BLaER1 (cell line): ENCODE results near the gene GMFB.
A peak's percentile ranks its signal among the peaks of the same experiment; 100 is the strongest.

Experiments
- H3K27ac ChIP-seq: shearing (Covaris generic); formaldehyde crosslinking; 2 replicates; pipeline ENCODE4 v1.8.1; 2022
- H3K27me3 ChIP-seq: shearing (Covaris generic); formaldehyde crosslinking; 2 replicates; pipeline ENCODE4 v1.8.1; 2022
- H3K36me3 ChIP-seq: shearing (Covaris generic); formaldehyde crosslinking; 2 replicates; pipeline ENCODE4 v1.8.1; 2022
- H3K4me1 ChIP-seq: shearing (Covaris generic); formaldehyde crosslinking; 2 replicates; pipeline ENCODE4 v1.8.1; 2022
- H3K4me2 ChIP-seq: shearing (Covaris generic); formaldehyde crosslinking; 2 replicates; pipeline ENCODE4 v1.8.1; 2022
- H3K4me3 ChIP-seq: shearing (Covaris generic); formaldehyde crosslinking; 2 replicates; pipeline ENCODE4 v1.8.1; 2022
- H3K9ac ChIP-seq: shearing (Covaris generic); formaldehyde crosslinking; 2 replicates; pipeline ENCODE4 v1.8.1; 2022
- H3K9me3 ChIP-seq: shearing (Covaris generic); formaldehyde crosslinking; 2 replicates; pipeline ENCODE4 v1.8.1; 2022
- H4K20me1 ChIP-seq: shearing (Covaris generic); formaldehyde crosslinking; 2 replicates; pipeline ENCODE4 v1.8.1; 2022
- Cebpa-rat ChIP-seq: shearing (Covaris generic); IDR thresholded peaks from 2 replicates; pipeline ENCODE4 v1.8.1; 2022

The GMFB gene

GRCh38 chr14:54497224-54497623 is 8.4 kb upstream of the GMFB start:
- no peak overlapping the region for H3K4me2 ChIP-seq
- TF ChIP-seq Cebpa-rat: no peak
- H4K20me1 ChIP-seq: no peaks in the 10 kb centered on the region
- no peak overlapping the region for H3K27ac ChIP-seq
- no peak overlapping the region for H3K4me3 ChIP-seq
- H3K36me3 ChIP-seq: no peaks in the 10 kb centered on the region
- no peak overlapping the region for H3K9ac ChIP-seq
- H3K9me3 ChIP-seq: no peaks in the 10 kb centered on the region
- no peaks in the 10 kb centered on the region for H3K4me1 ChIP-seq
- no peaks in the 10 kb centered on the region for H3K27me3 ChIP-seq

- no peak for TF ChIP-seq Cebpa-rat
Measured at GRCh38 chr14:54493293-54493692, 4.5 kb upstream of the GMFB start.

GRCh38 chr14:54490445-54491175 is 1.8 kb upstream of the GMFB start:
- peaks cover 9% of the 10 kb centered on the region for H3K36me3 ChIP-seq
- H3K4me2 ChIP-seq: no peak overlapping the region
- peaks cover under 1% of the 10 kb centered on the region; the same call in 1 of the 2 replicates for H3K9me3 ChIP-seq
- H3K4me1 ChIP-seq: peaks cover 28% of the 10 kb centered on the region
- peaks cover 21% of the 10 kb centered on the region; the same call in 1 of the 2 replicates for H4K20me1 ChIP-seq
- no peak overlapping the region for H3K9ac ChIP-seq
- no peaks in the 10 kb centered on the region for H3K27me3 ChIP-seq
- no peak for TF ChIP-seq Cebpa-rat
- H3K27ac ChIP-seq: no peak overlapping the region
- H3K4me3 ChIP-seq: no peak overlapping the region

More at GRCh38 chr14:54493293-54493692, 4.5 kb upstream of the GMFB start:
- no peak overlapping the region for H3K4me2 ChIP-seq
- H3K9ac ChIP-seq: no peak overlapping the region
- H3K9me3 ChIP-seq: no peaks in the 10 kb centered on the region
- H3K4me1 ChIP-seq: peaks cover 10% of the 10 kb centered on the region
- H3K4me3 ChIP-seq: no peak overlapping the region
- H3K27ac ChIP-seq: no peak overlapping the region
- no peaks in the 10 kb centered on the region for H3K27me3 ChIP-seq
- H3K36me3 ChIP-seq: no peaks in the 10 kb centered on the region
- no peaks in the 10 kb centered on the region; the same call in 1 of the 2 replicates for H4K20me1 ChIP-seq

- H3K9ac ChIP-seq: peak overlapping the region; percentile 98
- peak overlapping the region; percentile 97; the same call in 1 of the 2 replicates for H3K27ac ChIP-seq
Measured at GRCh38 chr14:54489731-54490444, 1.1 kb upstream of the GMFB start.

GRCh38 chr14:54489318-54489683 is 521 bp upstream of the GMFB start:
- Histone ChIP-seq H3K4me2 (peak overlapping the region; percentile 79), H3K9me3 (peaks cover 3% of the 10 kb centered on the region; the same call in 1 of the 2 replicates), H3K4me1 (peaks cover 34% of the 10 kb centered on the region), H3K4me3 (peak overlapping the region; percentile 100), H3K27me3 (no peaks in the 10 kb centered on the region), H4K20me1 (peaks cover 34% of the 10 kb centered on the region), H3K9ac (peak overlapping the region; percentile 98), H3K36me3 (peaks cover 9% of the 10 kb centered on the region), H3K27ac (peak overlapping the region; percentile 97)
- TF ChIP-seq Cebpa-rat: no peak

More at GRCh38 chr14:54489731-54490444, 1.1 kb upstream of the GMFB start:
- H3K27me3 ChIP-seq: no peaks in the 10 kb centered on the region
- H4K20me1 ChIP-seq: peaks cover 28% of the 10 kb centered on the region
- H3K4me2 ChIP-seq: peak overlapping the region; percentile 79
- H3K9me3 ChIP-seq: peaks cover 3% of the 10 kb centered on the region; the same call in 1 of the 2 replicates
- peak overlapping the region; percentile 100 for H3K4me3 ChIP-seq
- peaks cover 9% of the 10 kb centered on the region for H3K36me3 ChIP-seq
- no peak for TF ChIP-seq Cebpa-rat
- H3K4me1 ChIP-seq: peaks cover 28% of the 10 kb centered on the region

- Histone ChIP-seq H4K20me1 (peaks cover 44% of the 10 kb centered on the region), H3K27ac (peak overlapping the region; percentile 97), H3K36me3 (peaks cover 13% of the 10 kb centered on the region), H3K4me1 (peaks cover 44% of the 10 kb centered on the region), H3K4me3 (peak overlapping the region; percentile 100), H3K9me3 (peaks cover 3% of the 10 kb centered on the region; the same call in 1 of the 2 replicates), H3K27me3 (no peaks in the 10 kb centered on the region), H3K9ac (peak overlapping the region; percentile 98), H3K4me2 (peak overlapping the region; percentile 86)
- TF ChIP-seq Cebpa-rat: no peak
Measured at GRCh38 chr14:54488318-54488645, 498 bp downstream of the GMFB start.

- H3K36me3 ChIP-seq: peaks cover 18% of the 10 kb centered on the region
- H3K4me1 ChIP-seq: peaks cover 47% of the 10 kb centered on the region
- peaks cover 49% of the 10 kb centered on the region for H4K20me1 ChIP-seq
- no peaks in the 10 kb centered on the region for H3K27me3 ChIP-seq
- H3K4me2 ChIP-seq: peak overlapping the region; percentile 86
- peak overlapping the region; percentile 97 for H3K27ac ChIP-seq
- H3K9me3 ChIP-seq: peaks cover 3% of the 10 kb centered on the region; the same call in 1 of the 2 replicates
- TF ChIP-seq Cebpa-rat: no peak
- peak overlapping the region; percentile 100 for H3K4me3 ChIP-seq
- peak overlapping the region; percentile 98 for H3K9ac ChIP-seq
Measured at GRCh38 chr14:54487771-54488170, 1.0 kb downstream of the GMFB start.

GRCh38 chr14:54486685-54487084 is 2.1 kb downstream of the GMFB start:
- Histone ChIP-seq H3K9ac (no peak overlapping the region), H3K9me3 (peaks cover 3% of the 10 kb centered on the region; the same call in 1 of the 2 replicates), H3K4me2 (peak overlapping the region; percentile 86), H3K36me3 (peaks cover 29% of the 10 kb centered on the region), H4K20me1 (peaks cover 57% of the 10 kb centered on the region), H3K4me3 (no peak overlapping the region), H3K27ac (no peak overlapping the region), H3K27me3 (no peaks in the 10 kb centered on the region), H3K4me1 (peaks cover 47% of the 10 kb centered on the region)
- no peak for TF ChIP-seq Cebpa-rat

- Histone ChIP-seq H3K4me1 (peaks cover 44% of the 10 kb centered on the region), H4K20me1 (peaks cover 57% of the 10 kb centered on the region), H3K9ac (no peak overlapping the region), H3K4me3 (no peak overlapping the region), H3K27me3 (no peaks in the 10 kb centered on the region), H3K36me3 (peaks cover 50% of the 10 kb centered on the region), H3K9me3 (peaks cover 3% of the 10 kb centered on the region; the same call in 1 of the 2 replicates), H3K27ac (no peak overlapping the region), H3K4me2 (peak overlapping the region; percentile 24; the same call in 1 of the 2 replicates)
- TF ChIP-seq Cebpa-rat: no peak
Measured at GRCh38 chr14:54483846-54484245, 4.9 kb downstream of the GMFB start.
